ENCODE results near the gene PAK3. TPM values are rescaled to one million over a fixed set of nuclear protein-coding genes. Genes with fewer than 3 reads are reported as not detected.

The PAK3 gene
- total RNA-seq, 1 experiment from 2014 or later = 7.5 TPM

DNA sequence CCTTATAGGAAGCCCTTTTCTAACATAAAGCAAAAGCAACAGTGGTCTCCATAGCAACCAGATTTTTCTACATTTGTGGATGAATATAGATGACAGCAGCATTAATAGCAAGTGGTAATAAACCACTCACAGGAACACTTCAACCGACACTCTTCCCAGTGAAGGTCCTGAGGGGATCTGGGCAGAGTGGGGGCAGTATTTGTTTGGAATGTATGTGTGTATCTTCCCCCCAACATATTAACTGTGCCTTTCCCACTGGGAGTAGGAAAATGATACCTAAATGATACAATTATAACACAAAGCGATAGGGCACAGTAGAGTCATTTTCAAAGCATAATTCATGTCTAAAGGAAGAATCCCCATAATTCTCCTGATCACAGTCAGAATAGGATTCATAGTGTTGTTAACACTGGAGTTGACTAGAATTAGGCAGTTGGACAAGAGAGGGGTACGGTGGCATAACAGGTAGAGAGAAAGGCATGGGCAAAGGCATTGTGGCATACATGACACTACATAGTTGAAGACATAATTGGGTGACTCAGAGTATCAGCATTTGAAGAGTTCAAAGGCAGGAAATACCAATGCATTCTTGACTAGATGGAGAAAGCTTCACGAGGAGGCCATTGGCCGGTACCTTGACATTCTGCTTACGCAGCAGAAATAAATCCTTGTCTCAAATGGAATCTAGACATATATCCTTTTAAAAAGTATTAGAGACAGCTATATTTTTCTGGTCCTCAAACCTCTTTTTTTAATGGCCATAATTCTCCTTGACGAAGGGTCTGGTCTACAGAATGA is 159.1 kb downstream of the PAK3 start:
- no peak overlapping the region for H3T11ph ChIP-seq (ENCODE audit: low read length)
- H3K18ac ChIP-seq (ENCODE audit: insufficient read length, low read depth, low read length) = no peak overlapping the region
- DNase-seq = no peak
- H3K79me2 ChIP-seq (ENCODE audit: insufficient read depth, low read length) = no peaks in the 10 kb centered on the region
- H4K91ac ChIP-seq (ENCODE audit: insufficient read length, low read depth, low read length) = no peak overlapping the region
- no peak overlapping the region for H3K56ac ChIP-seq (ENCODE audit: insufficient read length, low read depth, low read length)
- H4K5ac ChIP-seq (ENCODE audit: insufficient read length, low read depth, low read length) = no peak overlapping the region
- no peak overlapping the region for H3K27ac Mint-ChIP-seq
- no peaks in the 10 kb centered on the region for H3K36me3 Mint-ChIP-seq (ENCODE audit: insufficient read depth in 1 of 3, low read depth in 3 of 3)
- H4K20me1 ChIP-seq (ENCODE audit: control insufficient read depth, insufficient read depth, insufficient read length) = no peaks in the 10 kb centered on the region
- H3K4me3 Mint-ChIP-seq = no peak overlapping the region
- no peaks in the 10 kb centered on the region for H3K9me3 Mint-ChIP-seq
- H2BK15ac ChIP-seq (ENCODE audit: low read depth, low read length) = no peak overlapping the region
- no peak overlapping the region for H4K8ac ChIP-seq (replicated peaks; ENCODE audit: insufficient read length, low read depth, low read length)
- H3K27ac ChIP-seq (ENCODE audit: insufficient read length, low read depth, low read length) = no peak overlapping the region
- peaks cover 4% of the 10 kb centered on the region; the same call in 1 of the 2 replicates for H3K4me1 ChIP-seq (ENCODE audit: insufficient read depth, low read length)
- no peak overlapping the region for H3K4ac ChIP-seq (ENCODE audit: low read depth, low read length)
- no peaks in the 10 kb centered on the region for H3K23me2 ChIP-seq (ENCODE audit: insufficient read length, low read depth, low read length, poor library complexity, severe bottlenecking)
- H2BK20ac ChIP-seq (ENCODE audit: low read depth, low read length, poor library complexity, severe bottlenecking) = peak overlapping the region; percentile 26
- no peaks in the 10 kb centered on the region for H3K27me3 ChIP-seq (ENCODE audit: insufficient read depth, low read length)
- H2BK5ac ChIP-seq (ENCODE audit: insufficient read length, low read length) = no peak overlapping the region
- H3K27me3 Mint-ChIP-seq (ENCODE audit: low read depth) = no peaks in the 10 kb centered on the region
- H3K79me1 ChIP-seq (ENCODE audit: insufficient read depth, low read depth, low read length, poor library complexity, severe bottlenecking) = no peaks in the 10 kb centered on the region
- no peak overlapping the region for H2BK12ac ChIP-seq (ENCODE audit: insufficient read length, low read depth, low read length)
- no CpG with 5 or more reads among the region's 7 CpGs for WGBS (ENCODE audit: extremely low coverage, insufficient read length, low lambda C conversion rate)
- no peak overlapping the region for H2BK120ac ChIP-seq (ENCODE audit: low read depth, low read length, poor library complexity, severe bottlenecking)
- no peaks in the 10 kb centered on the region for H3K9me3 ChIP-seq (ENCODE audit: control insufficient read depth, low read depth, low read length)
- no peak overlapping the region for H2AFZ ChIP-seq (ENCODE audit: low read length)
- TF ChIP-seq, protein P1, sequence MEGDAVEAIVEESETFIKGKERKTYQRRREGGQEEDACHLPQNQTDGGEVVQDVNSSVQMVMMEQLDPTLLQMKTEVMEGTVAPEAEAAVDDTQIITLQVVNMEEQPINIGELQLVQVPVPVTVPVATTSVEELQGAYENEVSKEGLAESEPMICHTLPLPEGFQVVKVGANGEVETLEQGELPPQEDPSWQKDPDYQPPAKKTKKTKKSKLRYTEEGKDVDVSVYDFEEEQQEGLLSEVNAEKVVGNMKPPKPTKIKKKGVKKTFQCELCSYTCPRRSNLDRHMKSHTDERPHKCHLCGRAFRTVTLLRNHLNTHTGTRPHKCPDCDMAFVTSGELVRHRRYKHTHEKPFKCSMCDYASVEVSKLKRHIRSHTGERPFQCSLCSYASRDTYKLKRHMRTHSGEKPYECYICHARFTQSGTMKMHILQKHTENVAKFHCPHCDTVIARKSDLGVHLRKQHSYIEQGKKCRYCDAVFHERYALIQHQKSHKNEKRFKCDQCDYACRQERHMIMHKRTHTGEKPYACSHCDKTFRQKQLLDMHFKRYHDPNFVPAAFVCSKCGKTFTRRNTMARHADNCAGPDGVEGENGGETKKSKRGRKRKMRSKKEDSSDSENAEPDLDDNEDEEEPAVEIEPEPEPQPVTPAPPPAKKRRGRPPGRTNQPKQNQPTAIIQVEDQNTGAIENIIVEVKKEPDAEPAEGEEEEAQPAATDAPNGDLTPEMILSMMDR (conservative IDR thresholded peaks at IDR 0.05) = no peak
- H2AK5ac ChIP-seq (ENCODE audit: insufficient read length, low read length) = peak overlapping the region; percentile 71
- H3K4me2 ChIP-seq (ENCODE audit: insufficient read depth, insufficient read length, low read length) = no peak overlapping the region
- no peak overlapping the region for H3K23ac ChIP-seq (ENCODE audit: insufficient read length, low read depth, low read length)
- H3K9ac ChIP-seq (ENCODE audit: extremely low read depth, insufficient read length, low read length) = no peak overlapping the region
- H3K4me1 Mint-ChIP-seq = peaks cover 8 to 9% of the 10 kb centered on the region in 2 experiments
- no peak overlapping the region for H3K14ac ChIP-seq (ENCODE audit: insufficient read depth, low read length)
